Neural progenitor cell (in vitro differentiated cells): ENCODE results near the gene PTPRU. TPM values are rescaled to one million over a fixed set of nuclear protein-coding genes. Genes with fewer than 3 reads are reported as not detected.

Source experiments
- DNase-seq: peaks from one replicate; pipeline ENCODE4 v3.0.0-alpha.2; 2016; ENCODE audit warnings: low spot score
- H2AFZ ChIP-seq: fragments of 200-600 bp; sonication (generic); replicated peaks from 2 replicates; pipeline ENCODE4 v1.6.1; 2016; ENCODE audit warnings: antibody characterized with exemption
- H3F3A ChIP-seq: fragments of 200-600 bp; sonication (generic); 2 replicates; pipeline ENCODE4 v1.6.1; 2016; ENCODE audit warnings: antibody characterized with exemption, low read depth
- H3K27ac ChIP-seq: fragments of 200-600 bp; sonication (generic); 2 replicates; pipeline ENCODE4 v1.5.1; 2016; ENCODE audit warnings: mild to moderate bottlenecking
- H3K27me3 ChIP-seq: fragments of 200-600 bp; sonication (generic); 2 replicates; pipeline ENCODE4 v1.6.1; 2016; ENCODE audit warnings: mild to moderate bottlenecking, moderate library complexity
- H3K36me3 ChIP-seq: fragments of 200-600 bp; sonication (generic); 2 replicates; pipeline ENCODE4 v1.5.1; 2016
- H3K4me1 ChIP-seq: fragments of 200-600 bp; sonication (generic); 2 replicates; pipeline ENCODE4 v1.6.1; 2016; ENCODE audit warnings: mixed run types
- H3K4me2 ChIP-seq: fragments of 200-600 bp; sonication (generic); 2 replicates; pipeline ENCODE4 v1.6.1; 2016
- H3K4me3 ChIP-seq: fragments of 200-600 bp; sonication (generic); 2 replicates; pipeline ENCODE4 v1.5.1; 2016
- H3K79me2 ChIP-seq: fragments of 200-600 bp; sonication (generic); 2 replicates; pipeline ENCODE4 v1.6.1; 2016; ENCODE audit warnings: low read depth
- H3K9ac ChIP-seq: fragments of 200-600 bp; sonication (generic); 2 replicates; pipeline ENCODE4 v1.6.1; 2016
- H3K9me3 ChIP-seq: fragments of 200-600 bp; sonication (generic); 2 replicates; pipeline ENCODE4 v1.5.1; 2016; ENCODE audit warnings: low read depth
- H4K20me1 ChIP-seq: fragments of 200-600 bp; sonication (generic); 2 replicates; pipeline ENCODE4 v1.6.1; 2016; ENCODE audit warnings: low read depth
- H3K27ac Mint-ChIP-seq: 3 replicates; pipeline ENCODE4 v1.8.0; 2021; ENCODE audit warnings: mixed read lengths
- H3K27me3 Mint-ChIP-seq: 2 replicates; pipeline ENCODE4 v1.8.0; 2022; ENCODE audit warnings: low read depth, mild to moderate bottlenecking, inconsistent platforms, moderate library complexity, mixed read lengths; ENCODE audit not compliant: insufficient read depth
- H3K36me3 Mint-ChIP-seq: 3 replicates; pipeline ENCODE4 v1.8.0; 2021; ENCODE audit warnings: mixed read lengths
- H3K4me1 Mint-ChIP-seq: 3 replicates; pipeline ENCODE4 v1.8.0; 2021; ENCODE audit warnings: mixed read lengths
- H3K4me3 Mint-ChIP-seq: 3 replicates; pipeline ENCODE4 v1.8.0; 2021; ENCODE audit warnings: mild to moderate bottlenecking, moderate library complexity, mixed read lengths
- H3K9me3 Mint-ChIP-seq: 3 replicates; pipeline ENCODE4 v1.8.0; 2020; ENCODE audit warnings: mixed read lengths
- CTCF ChIP-seq: fragments of 200-600 bp; sonication (generic); IDR thresholded peaks from 2 replicates; pipeline ENCODE4 v1.5.1; 2017; ENCODE audit warnings: antibody characterized with exemption, mild to moderate bottlenecking
- EZH2 ChIP-seq: fragments of 200-600 bp; sonication (generic); IDR thresholded peaks from 2 replicates; pipeline ENCODE4 v1.6.1; 2017; ENCODE audit warnings: antibody characterized with exemption, mild to moderate bottlenecking, moderate library complexity
- EZH2phosphoT487 ChIP-seq: fragments of 200-600 bp; sonication (generic); IDR thresholded peaks from 2 replicates; pipeline ENCODE4 v1.6.1; 2017; ENCODE audit warnings: antibody characterized with exemption
- total RNA-seq: library from RNA; depleted of rRNA; stranded (reverse); fragments of >200 nt; gene quantifications from 2 replicates; pipeline ENCODE4 v1.2.3, GENCODE V29; 2015; ENCODE audit warnings: low replicate concordance

Gene PTPRU
- total RNA-seq, 1 donor from 2014 or later = 29.5 TPM

GRCh38 chr1:29211086-29212030 lies 25.0 kb upstream of the PTPRU start:
- no peak overlapping the region for H3K4me3 Mint-ChIP-seq

GRCh38 chr1:29213055-29213454 lies 23.3 kb upstream of the PTPRU start:
- Histone ChIP-seq H2AFZ (no peak overlapping the region), H3K79me2 (no peaks in the 10 kb centered on the region), H3F3A (no peaks in the 10 kb centered on the region), H3K4me3 (no peak overlapping the region), H3K9ac (no peak overlapping the region), H3K4me2 (no peak overlapping the region), H3K27ac (no peak overlapping the region), H4K20me1 (no peaks in the 10 kb centered on the region), H3K36me3 (no peaks in the 10 kb centered on the region), H3K27me3 (no peaks in the 10 kb centered on the region), H3K4me1 (no peaks in the 10 kb centered on the region), H3K9me3 (no peaks in the 10 kb centered on the region)
- Mint-ChIP-seq H3K4me1 (no peaks in the 10 kb centered on the region), H3K27ac (no peak overlapping the region), H3K27me3 (no peaks in the 10 kb centered on the region), H3K4me3 (no peak overlapping the region), H3K36me3 (peaks cover 16% of the 10 kb centered on the region), H3K9me3 (no peaks in the 10 kb centered on the region)
- DNase-seq = no peak
- TF ChIP-seq EZH2 (no peak), EZH2phosphoT487 (no peak), CTCF (no peak)

More at GRCh38 chr1:29211086-29212030, 25.0 kb upstream of the PTPRU start:
- Histone ChIP-seq H3K36me3 (no peaks in the 10 kb centered on the region), H3K4me2 (no peak overlapping the region), H3F3A (no peaks in the 10 kb centered on the region), H3K4me3 (no peak overlapping the region), H3K27ac (no peak overlapping the region), H3K27me3 (no peaks in the 10 kb centered on the region), H4K20me1 (no peaks in the 10 kb centered on the region), H3K9me3 (no peaks in the 10 kb centered on the region), H3K9ac (no peak overlapping the region), H2AFZ (no peak overlapping the region), H3K79me2 (no peaks in the 10 kb centered on the region), H3K4me1 (no peaks in the 10 kb centered on the region)
- Mint-ChIP-seq H3K36me3 (peaks cover 16% of the 10 kb centered on the region), H3K4me1 (no peaks in the 10 kb centered on the region), H3K9me3 (no peaks in the 10 kb centered on the region), H3K27me3 (no peaks in the 10 kb centered on the region), H3K27ac (no peak overlapping the region)
- no peak for DNase-seq
- no peak for TF ChIP-seq EZH2
- TF ChIP-seq EZH2phosphoT487 = no peak
- TF ChIP-seq CTCF = no peak

- no peak overlapping the region for H3K27ac Mint-ChIP-seq
- no peaks in the 10 kb centered on the region for H3K9me3 Mint-ChIP-seq
- H3K4me1 ChIP-seq = no peaks in the 10 kb centered on the region
- H3K36me3 ChIP-seq = no peaks in the 10 kb centered on the region
- no peaks in the 10 kb centered on the region for H3K27me3 ChIP-seq
- no peak for DNase-seq
- H3K4me3 Mint-ChIP-seq = no peak overlapping the region
- no peak overlapping the region for H2AFZ ChIP-seq
- peaks cover 15% of the 10 kb centered on the region for H3K36me3 Mint-ChIP-seq
- H3K4me3 ChIP-seq = no peak overlapping the region
- no peaks in the 10 kb centered on the region for H3K9me3 ChIP-seq
- no peak overlapping the region for H3K9ac ChIP-seq
- H3K27ac ChIP-seq = no peak overlapping the region
- no peaks in the 10 kb centered on the region for H3F3A ChIP-seq
- no peak for TF ChIP-seq EZH2
- no peak for TF ChIP-seq CTCF
- TF ChIP-seq EZH2phosphoT487 = no peak
- peaks cover 5% of the 10 kb centered on the region for H3K27me3 Mint-ChIP-seq
- peaks cover 3% of the 10 kb centered on the region for H3K4me1 Mint-ChIP-seq
- H4K20me1 ChIP-seq = no peaks in the 10 kb centered on the region
- H3K4me2 ChIP-seq = no peak overlapping the region
- H3K79me2 ChIP-seq = no peaks in the 10 kb centered on the region
Observed at GRCh38 chr1:29217633-29218032, 18.7 kb upstream of the PTPRU start.
